GM12891 (cell line): ENCODE results near the gene KCNIP1.

Experiments
- DNase-seq: peaks from one replicate; pipeline ENCODE4 v3.0.0; 2011; ENCODE audit warnings: low spot score; ENCODE audit not compliant: insufficient read length
- FAIRE-seq: peaks from 2 replicates; lab custom pipeline; 2011; peaks lifted over from hg19 to GRCh38; lab: Jason Lieb, UNC
- PAX5 ChIP-seq: IDR thresholded peaks from 2 replicates; pipeline ENCODE4 v1.6.1; 2011; ENCODE audit warnings: low read length, moderate library complexity, mild to moderate bottlenecking; ENCODE audit not compliant: insufficient read depth, severe bottlenecking
- POLR2A ChIP-seq: IDR thresholded peaks from 2 replicates; pipeline ENCODE4 v1.6.1; 2011; ENCODE audit warnings: low read depth, low read length, control low read depth
- POLR2AphosphoS5 ChIP-seq: IDR thresholded peaks from 2 replicates; pipeline ENCODE4 v1.6.1; 2011; ENCODE audit warnings: low read depth, low read length, control low read depth
- POU2F2 ChIP-seq: IDR thresholded peaks from 2 replicates; pipeline ENCODE4 v1.6.1; 2011; ENCODE audit warnings: low read depth, mild to moderate bottlenecking, control low read depth, low read length, moderate library complexity
- SPI1 ChIP-seq: IDR thresholded peaks from 2 replicates; pipeline ENCODE4 v1.6.1; 2011; ENCODE audit warnings: low read depth, low read length, control low read depth
- TAF1 ChIP-seq: IDR thresholded peaks from 2 replicates; pipeline ENCODE4 v1.6.1; 2011; ENCODE audit warnings: low read depth, low read length, control low read depth

Gene KCNIP1

GRCh38 chr5:170655920-170656319 lies 152.1 kb downstream of the KCNIP1 start:
- no peak for TF ChIP-seq POU2F2
- no peak for TF ChIP-seq POLR2AphosphoS5
- no peak for TF ChIP-seq PAX5
- TF ChIP-seq POLR2A, result no peak
- no peak for TF ChIP-seq SPI1
- no peak for TF ChIP-seq TAF1

GRCh38 chr5:170656346-170656745 lies 152.5 kb downstream of the KCNIP1 start:
- FAIRE-seq, result no peak
- DNase-seq, result no peak
- TF ChIP-seq POLR2AphosphoS5 (no peak), TAF1 (no peak), POU2F2 (no peak), PAX5 (no peak), SPI1 (no peak), POLR2A (no peak)

More at GRCh38 chr5:170655920-170656319, 152.1 kb downstream of the KCNIP1 start:
- no peak for DNase-seq
- FAIRE-seq, result no peak

GRCh38 chr5:170660531-170660930 lies 156.7 kb downstream of the KCNIP1 start:
- DNase-seq, result no peak
- no peak for FAIRE-seq
- no peak for TF ChIP-seq PAX5
- TF ChIP-seq SPI1, result no peak
- no peak for TF ChIP-seq POLR2A
- TF ChIP-seq TAF1, result no peak
- no peak for TF ChIP-seq POLR2AphosphoS5
- no peak for TF ChIP-seq POU2F2

GRCh38 chr5:170662966-170663365 lies 159.1 kb downstream of the KCNIP1 start:
- TF ChIP-seq SPI1 (no peak), POU2F2 (no peak), POLR2AphosphoS5 (no peak), PAX5 (no peak), TAF1 (no peak), POLR2A (no peak)
- DNase-seq, result no peak
- no peak for FAIRE-seq

- TF ChIP-seq POU2F2 (no peak), TAF1 (no peak), POLR2A (no peak), PAX5 (no peak), SPI1 (no peak), POLR2AphosphoS5 (no peak)
- DNase-seq (no peak), FAIRE-seq (no peak)
Observed at GRCh38 chr5:170678811-170679210, 175.0 kb downstream of the KCNIP1 start.

- DNase-seq (peak; percentile 13), FAIRE-seq (no peak)
- TF ChIP-seq SPI1, result no peak
- TF ChIP-seq PAX5, result no peak
- TF ChIP-seq POLR2AphosphoS5, result no peak
- TF ChIP-seq POU2F2, result no peak
- TF ChIP-seq TAF1, result no peak
- TF ChIP-seq POLR2A, result no peak
Observed at GRCh38 chr5:170681013-170681433, 177.2 kb downstream of the KCNIP1 start.

- TF ChIP-seq SPI1, result no peak
- no peak for TF ChIP-seq POLR2AphosphoS5
- no peak for TF ChIP-seq TAF1
- no peak for TF ChIP-seq POLR2A
- TF ChIP-seq POU2F2, result no peak
- no peak for TF ChIP-seq PAX5
- FAIRE-seq, result no peak
- DNase-seq, result no peak
Observed at GRCh38 chr5:170691657-170692056, 187.8 kb downstream of the KCNIP1 start.

GRCh38 chr5:170693701-170694100 lies 189.9 kb downstream of the KCNIP1 start:
- no peak for TF ChIP-seq SPI1
- TF ChIP-seq TAF1, result no peak
- TF ChIP-seq POU2F2, result no peak
- no peak for TF ChIP-seq PAX5
- no peak for TF ChIP-seq POLR2A
- no peak for TF ChIP-seq POLR2AphosphoS5
- no peak for DNase-seq
- FAIRE-seq, result no peak

GRCh38 chr5:170694911-170695310 lies 191.1 kb downstream of the KCNIP1 start:
- TF ChIP-seq PAX5 (no peak), POU2F2 (no peak), TAF1 (no peak), POLR2AphosphoS5 (no peak), SPI1 (no peak), POLR2A (no peak)
- DNase-seq, result no peak
- no peak for FAIRE-seq

- TF ChIP-seq POLR2AphosphoS5 (no peak), SPI1 (no peak), POLR2A (no peak), TAF1 (no peak), PAX5 (no peak), POU2F2 (no peak)
- FAIRE-seq (no peak), DNase-seq (no peak)
Observed at GRCh38 chr5:170697031-170697430, 193.2 kb downstream of the KCNIP1 start.
